Hematopoietic multipotent progenitor cell treated with erythropoietin and hydrocortisone succinate and interleukin-3 and kit ligand, for 8 days (in vitro differentiated cells): ENCODE measurements around the gene OR6Q1.
"Not testable (repeated sequence)": the region's sequence is repeated elsewhere in the genome, so short reads cannot be mapped to it uniquely, and the experiment has no call there.

Source experiments
- DNase-seq: peaks from one replicate; pipeline ENCODE4 v3.0.0-alpha.2; 2015

Gene OR6Q1, protein sequence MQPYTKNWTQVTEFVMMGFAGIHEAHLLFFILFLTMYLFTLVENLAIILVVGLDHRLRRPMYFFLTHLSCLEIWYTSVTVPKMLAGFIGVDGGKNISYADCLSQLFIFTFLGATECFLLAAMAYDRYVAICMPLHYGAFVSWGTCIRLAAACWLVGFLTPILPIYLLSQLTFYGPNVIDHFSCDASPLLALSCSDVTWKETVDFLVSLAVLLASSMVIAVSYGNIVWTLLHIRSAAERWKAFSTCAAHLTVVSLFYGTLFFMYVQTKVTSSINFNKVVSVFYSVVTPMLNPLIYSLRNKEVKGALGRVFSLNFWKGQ

DNA sequence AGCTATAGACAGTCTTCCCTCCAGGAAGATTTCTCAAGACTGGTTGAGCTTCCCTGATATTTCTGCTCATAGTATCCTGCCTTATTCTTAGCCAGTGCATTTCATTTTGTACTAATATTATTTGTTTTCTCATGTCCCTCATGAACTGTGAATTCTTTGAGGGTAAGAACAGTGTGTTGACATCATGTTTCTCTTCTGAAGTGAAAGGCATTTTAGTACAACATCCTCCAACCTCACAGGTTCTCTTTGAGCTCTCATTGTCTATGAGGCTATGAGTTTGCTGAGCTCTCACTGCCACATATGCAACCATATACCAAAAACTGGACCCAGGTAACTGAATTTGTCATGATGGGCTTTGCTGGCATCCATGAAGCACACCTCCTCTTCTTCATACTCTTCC is at the start of gene OR6Q1:
Gene OR6Q1 (plus strand): TSS at position 301 of the 400 bp plus-strand sequence. CDS start 0 bp downstream, at position 301.
- no peak for DNase-seq

DNA sequence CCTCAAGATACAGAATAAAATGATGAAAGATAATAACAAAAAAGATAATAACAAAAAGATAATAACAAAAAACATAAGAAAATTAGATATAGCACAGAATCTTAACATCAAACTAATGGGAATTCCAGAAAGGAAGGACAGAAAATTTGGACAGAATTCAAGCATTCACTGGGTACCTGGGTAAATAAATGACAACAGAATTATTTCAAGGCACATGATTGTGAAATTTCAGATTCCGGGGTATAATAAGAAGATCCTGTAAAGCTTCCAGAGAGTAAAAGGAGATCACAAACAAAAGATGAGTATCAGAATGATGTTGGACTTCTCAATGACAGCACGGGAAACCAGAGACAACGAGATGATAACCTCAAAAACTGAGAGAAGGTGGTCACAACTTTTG is 49.2 kb upstream of the OR6Q1 start:
- no peak for DNase-seq

DNA sequence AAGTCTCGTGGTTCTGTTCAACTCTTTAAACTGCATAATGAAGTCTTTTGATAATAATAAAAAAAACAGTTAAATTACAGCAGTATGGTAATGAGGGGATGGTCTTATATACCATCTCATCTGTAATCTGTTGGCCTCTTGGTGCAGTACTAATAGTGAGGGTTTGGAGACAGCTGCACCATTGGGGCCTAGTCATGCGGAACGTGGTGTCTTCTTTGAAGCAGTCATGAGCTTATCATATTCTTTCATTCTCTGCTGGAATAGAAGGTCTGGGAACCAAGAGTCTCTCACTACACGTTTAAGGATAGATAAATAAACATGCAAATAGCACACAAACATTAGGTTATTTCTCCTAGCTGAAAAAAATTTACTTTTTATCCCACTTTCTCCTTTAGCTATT is 48.0 kb upstream of the OR6Q1 start:
- DNase-seq: no peak

DNA sequence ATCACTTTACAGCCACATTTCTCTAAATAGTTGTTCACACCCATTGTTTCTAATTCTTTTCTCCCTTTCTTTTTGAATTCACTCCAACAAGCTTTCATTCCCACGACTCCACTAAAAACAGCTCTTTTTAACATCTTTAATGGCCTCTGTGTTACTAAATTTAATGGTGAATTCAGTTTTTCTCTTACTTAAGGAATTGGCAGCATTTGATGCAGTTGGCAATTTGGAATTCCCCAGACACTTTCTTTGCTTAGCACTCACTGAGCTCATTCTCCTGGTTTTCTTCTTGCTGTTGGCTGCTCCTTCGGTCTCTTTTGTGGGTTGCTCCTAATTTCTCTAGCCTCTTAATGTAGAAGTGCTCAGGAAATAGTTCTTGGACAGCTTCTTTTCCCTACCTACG is 47.6 kb upstream of the OR6Q1 start:
- no peak for DNase-seq

DNA sequence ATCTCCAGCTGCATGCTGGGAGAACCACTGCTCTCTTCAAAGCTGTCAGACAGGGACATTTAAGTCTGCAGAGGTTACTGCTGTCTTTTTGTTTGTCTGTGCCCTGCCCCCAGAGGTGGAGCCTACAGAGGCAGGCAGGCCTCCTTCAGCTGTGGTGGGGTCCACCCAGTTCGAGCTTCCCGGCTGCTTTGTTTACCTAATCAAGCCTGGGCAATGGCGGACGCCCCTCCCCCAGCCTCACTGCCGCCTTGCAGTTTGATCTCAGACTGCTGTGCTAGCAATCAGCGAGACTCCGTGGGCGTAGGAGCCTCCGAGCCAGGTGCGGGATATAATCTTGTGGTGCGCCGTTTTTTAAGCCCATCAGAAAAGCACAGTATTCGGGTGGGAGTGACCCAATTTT is 31.2 kb upstream of the OR6Q1 start:
- not testable (repeated sequence) for DNase-seq

DNA sequence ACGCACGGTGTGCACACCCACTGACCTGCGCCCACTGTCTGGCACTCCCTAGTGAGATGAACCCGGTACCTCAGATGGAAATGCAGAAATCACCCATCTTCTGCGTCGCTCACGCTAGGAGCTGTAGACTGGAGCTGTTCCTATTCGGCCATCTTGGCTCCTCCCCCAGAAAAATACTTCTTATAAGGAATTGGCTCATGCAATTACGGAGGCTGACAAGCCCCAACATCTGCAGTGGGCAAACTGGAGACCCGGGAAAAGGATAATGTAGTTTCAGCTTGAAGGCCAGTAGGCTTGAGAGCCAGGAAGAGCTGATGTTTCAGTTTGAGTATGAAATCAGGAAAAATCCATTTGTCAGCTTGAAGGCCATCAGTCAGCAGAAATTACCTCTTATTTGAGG is 30.7 kb upstream of the OR6Q1 start:
- DNase-seq: not testable (repeated sequence)

DNA sequence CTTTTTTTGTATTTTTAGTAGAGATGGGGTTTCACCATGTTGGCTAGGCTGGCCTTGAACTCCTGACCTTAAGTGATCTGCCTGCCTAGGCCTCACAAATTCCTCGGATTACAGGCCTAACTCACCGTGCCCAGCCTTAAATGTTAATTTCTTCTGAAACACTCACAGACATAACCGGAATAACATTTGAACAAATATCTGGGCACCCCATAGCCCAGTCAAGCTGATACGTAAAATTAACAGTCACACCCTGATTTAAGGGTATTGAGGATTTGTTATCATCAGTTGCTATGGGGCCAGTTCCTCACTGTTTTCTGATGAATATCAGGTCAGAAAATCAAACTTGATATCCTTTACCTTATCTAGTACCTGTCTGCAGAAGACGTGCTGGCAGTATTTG is 30.1 kb upstream of the OR6Q1 start:
- DNase-seq: no peak

DNA sequence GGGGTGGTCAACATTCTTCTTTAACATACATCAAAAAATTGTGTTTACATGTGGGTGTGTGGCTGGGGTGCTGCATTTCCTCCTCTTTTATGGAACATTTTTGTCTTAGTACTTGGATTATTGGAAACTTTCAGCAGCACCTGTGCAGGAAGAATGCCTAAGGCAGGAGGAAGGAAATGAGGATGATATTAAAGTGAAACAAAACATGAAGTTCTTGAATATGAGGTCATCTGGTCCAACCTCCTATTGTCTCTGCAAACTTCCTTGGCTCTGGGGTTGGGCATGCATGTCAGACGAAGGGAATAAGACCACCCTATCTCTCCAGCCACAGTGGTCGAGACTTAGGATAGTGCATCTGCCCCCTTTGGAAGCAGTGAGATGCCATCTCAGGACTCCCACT is 27.7 kb upstream of the OR6Q1 start:
- DNase-seq: no peak

DNA sequence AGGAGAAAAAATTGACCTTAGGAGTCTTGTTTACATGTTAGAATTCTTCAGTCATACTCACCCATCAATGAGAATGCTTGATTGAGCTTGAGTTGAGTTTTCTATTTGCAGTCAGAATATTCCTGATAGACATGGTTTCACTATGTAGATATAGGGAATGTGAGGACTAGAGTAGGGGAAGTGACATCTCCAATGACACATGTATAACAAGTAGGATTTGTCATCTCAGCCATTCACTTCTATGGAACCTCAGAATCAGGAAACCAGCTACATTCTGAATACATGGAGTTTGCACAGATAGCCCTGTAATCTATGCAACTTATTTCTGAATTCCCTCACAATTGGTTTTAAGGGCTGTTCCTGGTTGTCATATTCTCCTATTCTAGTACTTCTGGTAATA is 27.2 kb upstream of the OR6Q1 start:
- no peak for DNase-seq

DNA sequence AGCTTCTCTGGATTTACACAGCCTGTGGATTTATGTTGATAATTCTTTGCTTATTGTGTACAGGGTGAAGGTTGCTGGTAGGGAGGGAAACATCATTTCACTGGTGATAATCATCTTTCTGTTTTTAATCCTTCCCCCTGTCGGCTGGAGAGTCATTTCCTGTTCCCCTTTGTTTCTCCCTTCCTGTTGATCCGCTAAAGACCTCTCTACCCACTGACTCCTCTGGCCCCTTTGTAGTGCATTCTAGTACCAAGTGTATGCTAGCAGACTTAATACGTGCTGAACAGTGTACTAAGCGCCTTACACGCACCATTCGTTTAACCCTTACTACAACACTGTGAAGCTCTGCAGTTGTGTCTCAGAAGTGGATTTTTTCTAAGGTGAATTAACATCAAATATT is 26.1 kb upstream of the OR6Q1 start:
- DNase-seq: no peak

DNA sequence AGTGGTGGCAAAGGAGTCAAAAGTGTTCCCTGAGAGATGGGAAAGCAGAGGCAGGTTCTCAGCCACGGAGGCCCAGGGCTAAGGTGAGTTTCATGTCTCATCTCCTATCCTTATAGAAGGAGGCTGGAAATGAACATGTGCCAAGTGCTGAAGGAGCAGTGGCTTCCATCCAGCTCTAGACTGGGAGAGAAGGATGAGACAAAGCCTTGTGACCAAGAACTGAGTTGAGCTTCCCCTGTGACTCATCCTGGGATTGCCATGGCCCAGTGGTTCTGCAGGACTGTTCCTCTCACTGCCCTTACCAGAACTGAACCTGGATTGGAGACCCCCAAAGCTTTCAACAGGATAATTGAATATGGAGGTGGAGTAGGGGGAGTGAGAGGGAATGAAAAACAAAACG is 23.8 kb upstream of the OR6Q1 start:
- no peak for DNase-seq

DNA sequence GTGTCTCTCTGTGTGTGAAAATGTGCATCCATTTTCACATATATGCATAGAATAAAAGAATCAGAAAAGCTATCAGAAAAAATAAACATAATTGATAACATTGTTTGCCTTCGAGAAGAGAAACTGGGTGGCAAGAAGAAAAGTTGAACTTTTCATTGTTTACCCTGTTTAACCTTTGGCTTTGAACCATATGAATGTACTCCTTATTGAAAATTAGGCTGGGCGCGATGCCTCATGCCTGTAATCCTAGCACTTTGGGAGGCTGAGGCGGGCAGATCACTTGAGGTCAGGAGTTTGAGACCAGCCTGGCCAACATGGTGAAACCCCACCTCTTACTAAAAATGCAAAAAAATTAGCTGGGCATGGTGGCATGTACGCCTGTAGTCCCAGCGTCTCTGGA is 19.0 kb upstream of the OR6Q1 start:
- DNase-seq: no peak

DNA sequence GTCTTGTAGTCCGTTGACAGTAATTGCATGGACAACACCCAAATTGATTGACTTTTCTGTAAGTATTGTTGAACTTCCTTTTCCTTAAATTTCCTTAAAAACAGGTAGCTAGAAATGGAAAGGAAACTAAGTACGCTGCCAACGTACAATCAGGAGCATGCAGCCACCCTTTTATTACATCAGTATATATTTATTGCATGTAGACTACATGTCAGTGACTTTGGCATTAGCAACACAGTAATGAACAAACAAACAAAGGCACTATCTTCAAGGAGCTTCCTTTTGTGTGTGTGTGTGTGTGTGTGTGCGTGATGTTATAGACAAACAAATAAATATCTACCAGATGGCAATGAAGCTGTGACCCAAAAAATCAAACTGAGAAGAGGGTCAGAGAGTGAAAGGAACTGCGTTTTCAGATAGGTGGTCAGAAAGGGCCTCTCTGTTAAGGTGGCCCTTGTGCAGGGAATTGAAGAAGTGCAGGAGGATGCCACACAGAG is 7.3 kb upstream of the OR6Q1 start, which contains the start of gene OR9Q1:
Gene OR9Q1 (plus strand): TSS at position 447 of the 497 bp plus-strand sequence. CDS start 155,564 bp downstream, outside the sequence.
- no peak for DNase-seq

DNA sequence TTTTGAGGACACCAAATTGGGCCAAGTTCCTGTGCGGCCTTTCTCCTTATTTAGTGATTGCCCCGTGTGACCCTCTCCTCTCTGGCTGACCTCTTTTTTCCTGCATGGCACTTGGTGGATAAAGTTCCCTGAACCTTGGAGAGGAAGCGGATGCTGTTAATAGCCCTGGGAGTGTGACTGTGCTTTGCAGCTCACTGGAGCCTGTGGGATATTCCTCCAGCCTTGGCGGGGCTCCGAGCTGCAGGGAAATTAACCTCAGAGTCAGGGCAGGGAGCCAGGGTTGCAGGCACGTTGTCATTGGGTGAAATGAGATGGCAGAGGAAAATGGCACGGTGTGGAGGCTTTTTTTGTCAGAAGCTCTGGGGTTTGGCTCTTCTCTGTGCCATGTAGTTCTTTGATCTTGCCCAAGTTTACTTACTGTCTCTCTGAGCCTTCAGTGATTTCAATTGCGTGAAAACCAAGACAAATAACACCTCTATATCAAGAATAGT is 6.1 kb upstream of the OR6Q1 start:
- DNase-seq: no peak

DNA sequence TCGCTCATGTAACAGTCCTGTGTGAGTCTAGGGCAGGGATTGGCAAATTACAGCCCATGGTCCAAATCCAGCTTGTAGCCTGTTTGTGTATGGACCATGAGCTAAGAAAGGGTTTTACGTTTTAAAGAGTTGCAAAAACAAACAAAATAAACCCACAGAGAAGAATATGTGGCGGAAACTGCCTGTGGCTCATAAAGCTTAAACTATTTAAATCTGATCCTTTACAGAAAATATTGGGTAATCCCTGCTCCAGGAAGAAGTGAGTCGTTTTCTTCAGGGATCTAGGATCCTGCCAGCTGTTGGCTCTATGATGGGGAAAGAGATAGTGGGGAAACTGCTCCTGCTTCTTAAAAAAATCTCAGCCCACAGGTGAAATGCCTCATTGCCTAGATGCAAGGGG is 3.4 kb upstream of the OR6Q1 start:
- DNase-seq: no peak

DNA sequence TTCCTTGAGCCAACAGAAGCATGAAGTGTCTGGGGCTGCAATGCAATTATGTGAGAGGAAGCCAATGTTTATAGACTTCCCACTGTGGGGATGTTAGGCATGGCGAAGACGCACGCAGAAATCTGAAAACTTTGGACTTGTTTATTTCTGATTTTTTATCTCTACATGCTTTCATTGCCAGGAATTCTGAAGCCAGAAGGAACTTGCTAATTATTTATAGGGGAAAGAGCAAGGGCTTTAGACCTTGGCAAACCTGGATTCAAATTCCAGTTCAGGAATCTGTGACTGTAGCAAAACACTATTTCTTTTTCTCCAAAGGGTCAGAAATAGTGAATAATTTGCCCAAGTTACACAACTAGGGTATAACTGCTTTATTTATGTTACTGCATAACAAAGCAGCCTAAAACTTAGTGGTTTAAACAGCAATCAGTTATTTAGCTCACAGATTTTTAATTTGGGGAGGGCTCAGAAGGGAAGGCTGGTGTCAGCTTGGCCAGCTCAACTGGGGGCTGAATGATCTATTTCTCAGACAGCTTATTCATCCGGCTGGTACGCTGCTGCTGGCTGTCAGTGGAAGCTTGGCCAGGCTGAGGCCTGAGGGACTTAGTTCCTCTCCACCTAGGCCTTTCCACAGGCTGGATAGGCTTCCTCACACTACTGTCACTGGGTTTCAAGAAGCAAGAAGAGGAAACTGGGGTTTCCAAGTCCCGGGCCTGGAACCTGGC is 1.9 kb upstream of the OR6Q1 start:
- no peak for DNase-seq

DNA sequence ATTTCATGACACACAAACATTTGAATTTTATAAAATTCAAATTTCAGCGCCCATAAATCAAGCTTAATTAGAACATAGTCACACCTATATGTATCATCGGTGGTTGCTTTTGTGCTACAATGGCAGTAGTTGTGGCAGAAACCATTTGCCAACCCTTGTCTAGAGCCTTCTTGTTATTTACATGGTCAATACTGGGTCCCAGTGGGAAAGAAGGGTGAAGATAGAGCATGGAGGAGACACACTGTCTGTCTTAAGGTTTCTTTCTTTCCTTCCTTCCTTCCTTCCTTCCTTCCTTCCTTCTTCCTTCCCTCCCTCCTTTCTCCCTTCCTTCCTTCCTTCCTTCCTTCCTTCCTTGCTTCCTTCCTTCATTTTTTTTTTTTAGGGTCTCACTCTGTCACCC is 3.7 kb downstream of the OR6Q1 start:
- no peak for DNase-seq

DNA sequence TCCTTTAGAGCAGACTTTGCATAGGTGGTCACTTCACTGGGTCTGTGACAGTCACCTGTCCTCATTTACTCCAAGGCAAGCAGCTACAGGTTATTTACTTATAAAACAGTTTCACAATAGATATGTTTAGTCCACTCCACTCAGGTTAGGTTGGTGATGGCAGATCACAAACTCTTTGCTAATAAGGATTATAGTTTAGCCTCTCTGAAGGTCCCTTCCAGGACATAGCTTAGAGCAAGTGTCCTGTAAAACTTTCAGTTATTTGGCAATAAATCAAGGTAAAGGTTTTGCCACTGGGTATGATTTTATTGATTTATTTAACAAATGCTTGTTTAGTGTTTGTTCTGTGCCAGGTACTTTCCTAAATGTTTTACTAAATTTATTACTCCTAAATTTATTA is 8.8 kb downstream of the OR6Q1 start:
- DNase-seq: no peak

DNA sequence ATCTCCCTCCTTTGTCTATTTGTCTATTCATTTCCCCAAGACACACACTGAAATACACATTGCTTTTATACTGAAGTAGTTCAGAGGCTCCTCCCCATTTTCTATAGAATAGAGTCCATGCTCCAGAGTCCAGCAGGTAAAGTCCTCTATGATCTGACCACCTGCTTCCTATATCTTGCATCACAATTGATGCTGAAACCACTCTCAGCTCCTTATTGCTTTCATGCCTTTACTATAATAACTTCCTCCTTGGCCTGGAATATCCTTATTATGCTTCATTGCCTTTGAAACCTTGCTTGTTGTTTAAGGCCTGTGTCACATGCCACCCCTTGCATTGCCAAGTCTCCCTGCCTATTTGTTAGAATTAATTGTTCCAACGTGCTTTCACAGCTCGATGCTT is 12.6 kb downstream of the OR6Q1 start:
- no peak for DNase-seq

DNA sequence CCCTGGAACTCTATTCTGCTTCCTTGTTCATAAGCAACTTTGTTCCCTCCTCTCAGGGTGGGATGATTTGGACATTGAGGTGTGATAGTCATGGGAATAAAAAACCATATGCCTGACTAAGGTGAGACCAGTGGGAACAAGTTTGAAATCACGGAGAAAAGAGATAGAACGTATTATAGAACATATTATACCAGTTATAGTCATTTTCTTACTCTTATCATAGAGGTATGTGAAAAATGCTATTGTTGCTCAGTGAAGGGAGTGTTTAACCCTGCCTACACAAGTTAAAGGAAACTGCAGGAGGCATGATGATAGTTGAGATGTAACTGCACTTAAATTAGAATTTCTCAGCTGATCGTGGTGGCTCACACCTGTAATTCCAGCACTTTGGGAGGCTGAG is 15.5 kb downstream of the OR6Q1 start:
- no peak for DNase-seq

DNA sequence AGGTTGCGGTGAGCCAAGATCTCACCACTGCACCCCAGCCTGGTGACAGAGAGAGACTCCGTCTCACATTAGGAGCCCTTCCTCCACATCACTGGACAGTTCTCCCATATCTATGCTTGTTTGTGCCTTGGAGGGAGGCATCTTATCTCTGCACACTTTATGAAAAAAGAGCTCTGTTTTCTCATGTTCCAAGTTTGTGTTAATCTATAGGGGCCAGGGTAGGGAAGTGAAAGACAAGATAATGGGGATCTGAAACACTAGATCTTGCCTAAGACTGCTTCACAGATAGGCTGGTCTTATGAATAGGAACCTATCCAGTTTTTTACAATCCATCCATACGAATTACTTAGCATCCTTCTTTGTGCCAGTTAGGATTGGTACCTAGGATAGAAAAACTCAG is 17.1 kb downstream of the OR6Q1 start:
- DNase-seq: no peak

DNA sequence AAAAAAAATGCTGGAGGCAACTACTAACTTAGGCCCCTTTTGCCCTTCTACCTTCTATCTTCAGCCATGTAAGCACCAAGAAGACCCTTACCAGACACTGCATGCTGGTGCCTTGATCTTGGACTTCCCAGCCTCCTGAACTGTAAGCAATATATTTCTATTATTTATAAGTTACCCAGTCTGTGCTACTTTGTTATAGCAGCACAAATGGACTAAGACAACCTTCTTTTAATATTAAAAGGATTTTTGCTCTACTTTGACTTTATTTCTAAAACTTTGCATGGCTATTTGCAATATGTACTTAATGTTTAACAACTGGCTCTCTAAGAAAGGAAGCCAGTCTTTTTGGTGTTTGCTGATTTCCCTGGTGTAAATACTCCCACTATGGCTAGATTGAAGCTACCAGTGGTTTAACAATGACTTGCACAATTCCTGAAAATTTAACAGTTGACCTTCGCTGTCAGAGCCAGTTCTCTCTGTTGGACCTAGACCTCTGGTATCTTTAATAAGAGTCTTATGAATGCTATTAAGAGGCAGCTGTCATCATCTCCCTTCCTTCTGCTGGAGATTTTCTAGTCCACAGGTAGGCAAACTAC is 25.2 kb downstream of the OR6Q1 start:
- no peak for DNase-seq

DNA sequence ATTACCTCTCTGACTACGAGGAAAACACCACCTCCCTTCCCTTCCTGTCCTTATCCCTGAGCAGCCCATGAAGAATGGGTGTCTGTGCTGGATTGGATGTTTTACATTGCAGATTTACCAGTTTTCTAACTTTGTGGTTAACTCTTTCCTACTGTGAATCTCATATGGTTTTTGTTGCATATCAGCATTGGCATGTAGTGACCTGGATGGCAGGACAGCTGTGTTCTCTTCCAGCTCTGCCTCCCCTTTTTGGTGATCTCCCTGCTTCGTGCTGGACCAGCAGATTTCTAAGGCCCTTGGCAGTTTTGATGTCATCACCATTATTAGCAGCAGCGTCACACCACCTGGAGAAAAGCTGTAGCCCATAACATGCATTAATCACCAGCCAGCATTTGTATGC is 26.7 kb downstream of the OR6Q1 start:
- no peak for DNase-seq
